Neural progenitor cell (in vitro differentiated cells): ENCODE results near the gene UGT1A8.

Source experiments
- CTCF ChIP-seq: fragments of 200-600 bp; sonication (generic); IDR thresholded peaks from 2 replicates; pipeline ENCODE4 v1.5.1; 2017; ENCODE audit warnings: antibody characterized with exemption, mild to moderate bottlenecking
- EZH2 ChIP-seq: fragments of 200-600 bp; sonication (generic); IDR thresholded peaks from 2 replicates; pipeline ENCODE4 v1.6.1; 2017; ENCODE audit warnings: antibody characterized with exemption, mild to moderate bottlenecking, moderate library complexity
- EZH2phosphoT487 ChIP-seq: fragments of 200-600 bp; sonication (generic); IDR thresholded peaks from 2 replicates; pipeline ENCODE4 v1.6.1; 2017; ENCODE audit warnings: antibody characterized with exemption

DNA sequence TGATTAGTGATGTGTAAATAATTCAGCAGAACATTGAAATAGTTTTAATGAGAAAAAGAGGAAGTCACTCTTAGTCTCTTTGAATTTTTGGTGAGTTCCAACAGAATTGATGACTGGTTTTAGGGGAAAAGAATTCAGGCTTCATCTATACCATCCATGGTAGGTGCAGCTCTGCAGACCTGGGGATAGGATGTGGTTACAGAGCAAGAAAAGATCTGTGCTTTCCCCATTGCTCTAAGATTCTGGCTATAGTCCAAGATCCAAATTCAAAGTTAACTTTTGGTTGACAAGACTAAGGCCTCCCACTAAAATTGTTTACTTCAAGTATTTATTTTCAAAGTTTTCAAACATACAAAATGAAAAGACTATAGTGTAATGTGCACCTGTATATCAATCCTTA is 22.4 kb downstream of the UGT1A8 start:
- no peak for TF ChIP-seq CTCF
- TF ChIP-seq EZH2, result no peak
- no peak for TF ChIP-seq EZH2phosphoT487
